A549 treated with Mapracorat at 1 μM for 4 hours (cell line): ENCODE data around the gene EEF1AKMT4. TPM values are rescaled to one million over a fixed set of nuclear protein-coding genes. Genes with fewer than 3 reads are reported as not detected.

Source experiments
- total RNA-seq: library from RNA; stranded (reverse); fragments of 200-300 nt; extraction: Qiagen RNA extraction; gene quantifications from 5 replicates; pipeline ENCODE4 v1.2.3, GENCODE V29; 2022

The EEF1AKMT4 gene
- total RNA-seq, result 9.6 to 13.2 TPM (median 11.4 TPM) in 5 replicates

DNA sequence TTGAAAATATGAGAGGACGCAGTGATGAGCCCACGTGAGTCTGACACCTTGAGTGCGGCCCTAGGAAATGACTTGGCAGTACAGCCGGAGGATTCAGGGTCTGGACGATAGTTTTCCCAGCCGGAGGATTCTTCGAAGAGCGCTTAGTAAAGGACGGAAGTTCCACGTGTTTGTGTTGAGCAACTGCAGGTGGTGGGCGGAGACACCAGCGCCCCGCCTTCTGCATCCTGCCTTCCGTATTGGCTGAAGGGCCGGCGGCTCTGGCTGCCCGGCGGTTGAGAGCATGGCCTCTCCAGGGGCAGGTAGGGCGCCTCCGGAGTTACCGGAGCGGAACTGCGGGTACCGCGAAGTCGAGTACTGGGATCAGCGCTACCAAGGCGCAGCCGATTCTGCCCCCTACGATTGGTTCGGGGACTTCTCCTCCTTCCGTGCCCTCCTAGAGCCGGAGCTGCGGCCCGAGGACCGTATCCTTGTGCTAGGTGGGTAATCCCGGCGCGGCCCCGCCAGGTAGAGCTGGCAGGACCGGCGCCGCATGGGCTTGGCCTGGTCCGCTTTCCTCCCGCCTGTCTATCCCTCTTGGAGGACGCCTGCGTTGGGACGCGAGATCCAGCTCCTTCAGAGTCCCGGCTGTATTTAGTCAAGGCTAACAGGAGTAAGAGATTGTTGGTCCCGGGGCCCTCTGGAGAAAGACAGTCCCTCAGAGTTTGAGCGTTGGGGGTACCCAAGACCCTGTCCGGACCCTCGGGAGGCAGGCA is at the start of gene EEF1AKMT4:
Gene EEF1AKMT4, plus strand, starts transcription at position 261 of the 755 bp plus-strand sequence. Its CDS starts 23 bp downstream, at position 284.

GRCh38 chr3:184229394-184230080 is 19.9 kb upstream of the EEF1AKMT4 start, which contains the start of gene VWA5B2:
VWA5B2 (plus strand) TSS chr3:184229585; CDS start chr3:184230529, 944 bp downstream.

GRCh38 chr3:184248454-184249411 is 739 bp upstream of the EEF1AKMT4 start, which contains the start of gene ALG3:
ALG3 (minus strand) TSS chr3:184248962; CDS start chr3:184248940, 22 bp downstream.

GRCh38 chr3:184261270-184261853 is 11.9 kb downstream of the EEF1AKMT4 start, which contains the start of gene CAMK2N2:
CAMK2N2 (minus strand) TSS chr3:184261553; CDS start chr3:184261285, 268 bp downstream.

GRCh38 chr3:184275961-184276910 is 26.8 kb downstream of the EEF1AKMT4 start, which contains the start of gene ECE2:
ECE2 (plus strand) TSS chr3:184276022; CDS start chr3:184276154, 132 bp downstream.

DNA sequence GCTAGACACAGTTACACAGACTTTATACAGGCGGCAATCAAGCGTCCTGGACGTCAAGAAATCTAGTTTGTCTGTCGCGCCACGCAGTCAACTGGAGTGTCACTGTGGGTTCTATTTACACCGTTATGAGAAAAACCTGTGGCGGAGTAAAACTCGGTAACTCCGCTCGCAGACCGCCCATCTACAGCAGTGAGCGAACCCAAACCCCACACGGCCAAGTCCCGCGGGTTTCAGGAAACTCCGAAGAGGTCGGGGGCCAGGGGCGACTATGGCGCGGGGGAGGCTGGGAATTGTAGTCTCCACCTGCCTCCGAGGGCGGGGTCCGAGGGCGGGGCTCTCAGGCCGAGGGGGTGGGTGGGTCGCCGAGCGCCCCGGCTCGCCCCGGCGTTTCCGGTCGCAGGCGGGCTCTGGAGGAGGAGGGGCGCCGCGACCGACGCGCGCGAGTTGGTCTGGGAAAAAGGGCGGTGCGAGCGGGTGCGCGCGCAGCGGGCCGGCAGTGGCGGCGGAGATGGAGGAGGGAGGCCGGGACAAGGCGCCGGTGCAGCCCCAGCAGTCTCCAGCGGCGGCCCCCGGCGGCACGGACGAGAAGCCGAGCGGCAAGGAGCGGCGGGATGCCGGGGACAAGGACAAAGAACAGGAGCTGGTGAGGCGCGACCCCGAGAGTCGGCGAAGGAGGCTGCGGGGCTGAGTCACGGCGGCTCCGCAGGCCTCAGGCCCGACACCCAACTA is 49.5 kb downstream of the EEF1AKMT4 start, which contains the start of gene PSMD2:
Gene PSMD2, plus strand, starts transcription at position 483 of the 729 bp plus-strand sequence. Its CDS starts 26 bp downstream, at position 509.

Other genes starting within 250 kb of the EEF1AKMT4 start
- gene ABCC5, start 231.8 kb upstream of the EEF1AKMT4 start, total RNA-seq, result 12.4 to 17.3 TPM (median 15.4 TPM) in 5 replicates
- gene HTR3D, start 217.9 kb upstream of the EEF1AKMT4 start, total RNA-seq, result not detected in 5 replicates
- not detected in 5 replicates for gene HTR3C, start 196.6 kb upstream of the EEF1AKMT4 start, total RNA-seq
- gene HTR3E, start 152.6 kb upstream of the EEF1AKMT4 start, total RNA-seq, result not detected in 5 replicates
- 25.3 to 30.3 TPM (median 28.3 TPM) in 5 replicates for gene EIF2B5, start 114.3 kb upstream of the EEF1AKMT4 start, total RNA-seq
- 17.9 to 27.2 TPM (median 23.7 TPM) in 5 replicates for gene DVL3, start 94.3 kb upstream of the EEF1AKMT4 start, total RNA-seq
- gene AP2M1, start 74.8 kb upstream of the EEF1AKMT4 start, total RNA-seq, result 296 to 311 TPM (median 303 TPM) in 5 replicates
- gene ABCF3, start 63.5 kb upstream of the EEF1AKMT4 start, total RNA-seq, result 28.9 to 38.9 TPM (median 34.0 TPM) in 5 replicates
- gene VWA5B2, start 20.1 kb upstream of the EEF1AKMT4 start, total RNA-seq, result 0.21 to 0.60 TPM (median 0.34 TPM) in 5 replicates
- gene ALG3, start 710 bp upstream of the EEF1AKMT4 start, total RNA-seq, result 62.0 to 84.4 TPM (median 69.1 TPM) in 5 replicates
- 0.86 to 1.9 TPM (median 1.6 TPM) in 5 replicates for gene CAMK2N2, start 11.9 kb downstream of the EEF1AKMT4 start, total RNA-seq
- gene ECE2, start 26.4 kb downstream of the EEF1AKMT4 start, total RNA-seq, result not detected in 5 replicates
- gene PSMD2, start 49.6 kb downstream of the EEF1AKMT4 start, total RNA-seq, result 298 to 372 TPM (median 303 TPM) in 5 replicates
- 249 to 270 TPM (median 261 TPM) in 5 replicates for gene EIF4G1, start 64.9 kb downstream of the EEF1AKMT4 start, total RNA-seq
- gene FAM131A, start 87.9 kb downstream of the EEF1AKMT4 start, total RNA-seq, result 8.8 to 13.9 TPM (median 12.4 TPM) in 5 replicates
- 4.9 to 6.9 TPM (median 6.5 TPM) in 5 replicates for gene CLCN2, start 111.9 kb downstream of the EEF1AKMT4 start, total RNA-seq
- 69.4 to 81.7 TPM (median 74.8 TPM) in 5 replicates for gene POLR2H, start 112.0 kb downstream of the EEF1AKMT4 start, total RNA-seq
- gene THPO, start 128.5 kb downstream of the EEF1AKMT4 start, total RNA-seq, result 0.08 to 0.16 TPM (median 0.15 TPM) in 3 of 5 replicates, not detected in the others
- 0.13 to 0.46 TPM (median 0.15 TPM) in 4 of 5 replicates, not detected in the other for gene CHRD, start 130.4 kb downstream of the EEF1AKMT4 start, total RNA-seq